GM19452 (cell line): ENCODE results near the gene USP6NL.
A peak's percentile ranks its signal among the peaks of the same experiment; 100 is the strongest.
"Not testable (repeated sequence)": the region's sequence is repeated elsewhere in the genome, so short reads cannot be mapped to it uniquely, and the experiment has no call there.

Experiments
- ATAC-seq: cut with Tn5 transposase; IDR thresholded peaks from one replicate; pipeline ENCODE4 v1.9.1; 2021; ENCODE audit not compliant: unreplicated experiment

USP6NL gene

DNA sequence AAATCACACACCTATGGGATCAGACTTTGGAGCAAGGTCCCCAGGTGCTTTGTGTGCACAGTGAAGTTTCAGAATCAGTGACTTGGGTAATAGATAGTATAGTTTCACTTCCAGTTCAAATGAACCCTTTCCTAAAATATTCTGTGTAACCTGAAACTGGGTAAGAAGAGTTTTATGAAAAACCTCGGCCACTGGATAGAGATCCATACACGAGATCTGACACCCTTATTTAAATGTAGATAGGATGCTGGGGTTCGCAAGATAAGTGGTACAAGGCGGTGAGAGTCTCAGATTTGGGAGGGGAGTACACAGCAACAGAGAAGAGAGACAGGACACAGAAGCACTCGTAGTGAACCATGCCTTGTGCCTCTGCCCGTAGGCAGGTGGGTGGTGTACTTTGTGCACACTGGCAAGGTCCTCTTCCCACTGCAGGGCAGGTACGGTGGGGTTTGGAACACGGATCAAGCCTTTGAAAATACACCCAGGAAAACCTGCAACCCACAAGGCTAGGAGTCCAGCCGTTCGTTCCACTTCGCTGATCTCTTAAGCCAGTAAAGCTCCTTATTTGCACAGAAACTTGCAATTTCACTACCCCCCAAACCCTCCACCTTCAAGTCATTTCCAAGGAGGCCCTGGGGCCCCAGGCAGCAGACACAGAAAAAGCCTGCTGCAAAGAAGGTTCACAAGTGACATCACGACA lies 162.8 kb downstream of the USP6NL start:
- peak; percentile 85 for ATAC-seq

DNA sequence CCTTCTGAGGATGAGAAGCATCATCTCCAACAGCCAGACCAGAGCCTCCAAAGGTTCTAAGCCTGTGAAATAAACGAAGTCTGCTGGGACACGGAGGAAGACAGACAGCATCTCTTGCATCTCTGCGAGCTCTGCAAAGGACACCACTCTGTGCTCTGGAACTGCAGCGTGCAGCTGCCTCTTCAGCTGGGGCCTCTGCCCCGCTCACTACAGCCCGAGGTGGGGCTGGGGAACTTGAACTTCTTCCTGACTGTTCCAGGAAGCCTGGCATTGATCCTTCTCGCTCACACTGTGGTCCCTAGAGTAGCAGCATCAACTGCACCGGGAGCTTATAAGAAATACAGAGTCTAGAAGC lies 163.3 kb downstream of the USP6NL start:
- ATAC-seq, result peak; percentile 63

GRCh38 chr10:11447586-11447985 lies 163.9 kb downstream of the USP6NL start:
- no peak for ATAC-seq

DNA sequence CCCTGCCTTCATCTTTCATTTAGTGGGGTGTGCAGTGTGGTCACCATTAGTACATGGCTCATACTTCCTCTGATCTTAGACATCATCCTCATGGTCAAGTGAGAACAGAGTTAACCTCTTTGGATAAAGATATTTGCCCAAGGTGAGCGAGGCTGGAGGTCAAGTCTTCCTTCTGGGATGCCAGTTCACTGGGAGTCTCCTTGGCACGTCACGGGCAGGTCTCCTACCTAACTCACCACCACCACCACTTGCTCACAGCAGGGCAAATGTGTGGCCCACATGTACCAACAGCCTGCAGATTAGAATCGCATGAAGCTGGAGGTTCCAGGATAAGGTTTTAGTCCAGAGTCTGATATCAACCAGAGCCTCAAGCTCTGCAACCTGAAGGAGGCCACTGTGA lies 164.6 kb downstream of the USP6NL start:
- ATAC-seq, result no peak

DNA sequence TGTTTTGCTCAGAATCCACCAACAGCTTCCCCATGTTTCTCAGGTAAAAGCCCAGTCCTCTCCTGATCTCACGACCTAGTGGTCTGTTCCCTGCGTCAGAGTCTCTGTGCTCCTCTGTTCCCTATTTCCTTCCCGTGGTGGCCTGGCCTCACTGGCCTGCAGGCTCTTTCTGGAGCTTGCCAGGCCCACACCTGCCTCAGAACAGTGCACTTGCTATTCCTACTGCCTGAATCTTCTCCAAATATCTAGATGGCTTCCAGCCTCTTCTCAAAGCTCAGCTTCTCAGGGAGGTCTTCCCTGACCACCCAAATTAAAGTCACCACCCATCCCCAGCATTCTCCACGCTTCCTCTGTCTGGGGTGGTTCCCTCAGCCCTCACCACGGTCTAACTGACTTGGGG lies 165.3 kb downstream of the USP6NL start:
- no peak for ATAC-seq

DNA sequence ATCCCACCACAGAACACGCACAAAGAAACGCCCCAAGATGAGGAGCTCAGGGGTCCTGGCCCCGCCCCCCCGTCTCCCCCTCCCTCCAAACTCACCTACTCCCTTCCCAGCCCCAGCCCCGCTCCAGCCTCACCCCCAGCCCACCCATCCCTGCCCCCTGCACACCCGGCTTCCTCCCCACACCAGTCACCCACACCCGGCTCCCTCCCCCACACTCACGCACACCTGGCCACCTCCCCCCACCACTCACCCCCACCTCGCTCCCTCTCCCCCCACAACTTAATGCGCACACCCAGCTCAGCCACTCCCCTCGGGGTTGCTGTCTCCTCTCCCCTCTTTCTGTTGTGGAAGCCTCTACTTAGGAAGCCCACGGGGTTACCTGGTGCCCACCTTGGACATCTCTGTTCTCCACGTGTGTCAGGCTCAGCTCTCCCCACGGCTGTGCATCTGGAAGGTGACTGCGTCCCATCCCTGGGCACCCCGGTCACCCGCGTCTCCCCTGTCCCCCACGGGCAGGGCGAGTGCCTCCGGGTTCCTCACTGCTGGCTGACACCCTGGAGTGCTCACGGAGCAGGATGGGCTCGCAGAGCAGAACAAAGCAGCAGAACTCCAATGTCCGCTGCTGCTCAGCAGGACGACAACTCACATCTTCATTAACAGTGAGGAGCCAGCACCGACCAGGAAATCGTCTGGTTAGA lies 166.8 kb downstream of the USP6NL start:
- no peak for ATAC-seq

DNA sequence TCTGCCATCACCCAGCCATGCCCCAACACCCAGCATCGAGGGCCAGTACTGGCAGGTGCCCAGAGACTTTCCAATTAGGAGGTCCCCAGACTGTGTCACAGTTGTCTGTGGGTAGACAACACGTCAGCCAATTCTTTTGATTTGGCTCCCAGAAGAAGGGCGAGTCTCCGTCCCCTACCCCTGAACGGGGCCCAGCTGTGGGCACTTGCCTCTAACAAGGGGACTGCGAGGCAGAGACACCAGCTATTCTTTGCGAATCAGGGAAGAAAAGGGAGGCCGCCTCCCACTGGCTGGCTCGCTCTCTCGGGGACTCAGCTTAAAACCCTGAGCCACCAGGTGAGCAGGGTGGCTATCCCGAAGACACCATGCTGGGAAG lies 167.3 kb downstream of the USP6NL start:
- ATAC-seq, result no peak

GRCh38 chr10:11443468-11444154 lies 167.8 kb downstream of the USP6NL start:
- no peak for ATAC-seq

- no peak for ATAC-seq
Observed at GRCh38 chr10:11442001-11442773, 169.3 kb downstream of the USP6NL start.

DNA sequence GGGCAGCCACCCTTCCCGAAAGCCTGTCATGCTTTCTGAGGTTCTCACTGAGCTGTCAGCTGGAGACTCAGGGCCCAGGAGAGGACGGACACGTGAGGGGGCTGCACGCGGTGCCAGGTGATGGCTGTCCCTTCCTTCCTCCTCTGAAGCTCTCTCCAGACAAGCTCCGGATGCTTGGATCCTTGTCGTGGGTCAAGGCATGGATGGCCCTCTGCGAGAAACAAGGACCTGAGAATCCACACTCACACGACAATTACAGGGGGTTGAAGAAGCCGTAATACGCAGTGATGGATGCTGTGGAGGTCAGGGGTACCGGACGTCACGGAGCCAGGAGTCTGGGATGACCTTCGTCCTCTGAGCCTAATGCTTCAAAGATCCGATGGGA lies 170.3 kb downstream of the USP6NL start:
- no peak for ATAC-seq

GRCh38 chr10:11440250-11441150 lies 170.9 kb downstream of the USP6NL start:
- ATAC-seq, result no peak

DNA sequence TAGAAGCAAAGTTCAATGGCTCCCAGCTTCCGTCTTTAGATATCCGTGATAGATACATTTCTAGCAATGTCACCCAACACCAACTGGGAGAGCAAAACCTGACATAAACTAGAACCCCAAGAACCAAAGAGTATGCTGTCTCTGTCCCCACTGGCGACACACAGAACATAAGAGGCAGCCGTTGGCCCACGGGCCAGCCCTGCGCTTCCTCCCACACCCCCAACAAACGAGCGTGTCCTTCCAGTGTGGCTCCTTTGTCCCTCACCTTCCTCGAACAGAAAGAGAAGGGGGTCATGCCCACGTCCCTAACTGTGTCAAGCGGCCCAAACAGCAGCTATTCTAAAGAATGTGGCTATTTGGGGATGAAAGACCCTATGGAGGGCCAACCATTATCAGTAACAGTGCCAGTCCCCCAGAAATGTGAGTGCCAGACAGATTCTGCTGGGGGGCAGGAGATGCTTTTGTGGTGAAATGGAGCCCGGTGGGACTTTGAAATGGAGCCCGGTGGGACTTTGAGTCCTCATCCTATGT lies 171.9 kb downstream of the USP6NL start:
- no peak for ATAC-seq

- ATAC-seq, result no peak
Observed at GRCh38 chr10:11437391-11438142, 173.9 kb downstream of the USP6NL start.

- not testable (repeated sequence) for ATAC-seq
Observed at GRCh38 chr10:11436445-11436844, 175.0 kb downstream of the USP6NL start.

- ATAC-seq, result no peak
Observed at GRCh38 chr10:11435581-11435981, 175.9 kb downstream of the USP6NL start.

DNA sequence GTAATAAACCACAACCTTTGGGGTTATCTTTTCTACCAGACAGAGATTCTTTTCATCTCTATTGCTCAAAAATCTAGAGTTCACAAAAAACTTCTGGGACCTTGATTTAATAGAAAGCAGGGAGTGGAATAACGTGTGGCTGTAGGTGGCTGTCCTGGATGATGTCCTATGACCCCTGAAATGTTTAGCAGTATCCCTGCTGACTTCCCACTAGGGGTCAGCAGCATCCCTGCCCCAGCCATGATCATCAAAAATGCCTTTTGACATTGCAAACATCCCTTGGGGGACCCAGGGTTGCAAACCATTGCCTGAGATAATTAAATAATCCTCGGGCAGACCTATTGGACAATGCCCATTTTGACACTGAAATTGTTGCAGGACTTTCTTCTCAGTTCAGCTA lies 177.1 kb downstream of the USP6NL start:
- ATAC-seq, result no peak

DNA sequence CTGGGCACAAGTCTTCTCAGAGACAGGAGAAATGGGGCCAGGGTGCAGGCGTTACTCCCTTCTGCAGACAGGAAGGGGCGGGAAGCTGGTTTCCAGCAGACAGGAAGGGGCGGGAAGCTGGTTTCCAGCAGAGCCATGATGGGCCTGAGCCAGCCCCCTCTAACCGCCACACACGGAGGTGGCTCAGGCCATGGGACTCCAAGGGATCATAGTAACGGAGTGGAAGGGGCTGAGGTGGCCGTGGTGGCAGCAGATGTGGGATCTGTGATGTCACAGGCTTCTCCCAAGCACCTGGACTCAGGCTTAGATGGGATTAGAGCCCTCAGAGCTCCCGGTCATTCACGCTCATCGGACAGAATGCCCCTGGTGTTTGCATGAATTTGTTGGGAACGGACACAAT lies 177.8 kb downstream of the USP6NL start:
- no peak for ATAC-seq

- ATAC-seq, result no peak
Observed at GRCh38 chr10:11431216-11431555, 180.3 kb downstream of the USP6NL start.

DNA sequence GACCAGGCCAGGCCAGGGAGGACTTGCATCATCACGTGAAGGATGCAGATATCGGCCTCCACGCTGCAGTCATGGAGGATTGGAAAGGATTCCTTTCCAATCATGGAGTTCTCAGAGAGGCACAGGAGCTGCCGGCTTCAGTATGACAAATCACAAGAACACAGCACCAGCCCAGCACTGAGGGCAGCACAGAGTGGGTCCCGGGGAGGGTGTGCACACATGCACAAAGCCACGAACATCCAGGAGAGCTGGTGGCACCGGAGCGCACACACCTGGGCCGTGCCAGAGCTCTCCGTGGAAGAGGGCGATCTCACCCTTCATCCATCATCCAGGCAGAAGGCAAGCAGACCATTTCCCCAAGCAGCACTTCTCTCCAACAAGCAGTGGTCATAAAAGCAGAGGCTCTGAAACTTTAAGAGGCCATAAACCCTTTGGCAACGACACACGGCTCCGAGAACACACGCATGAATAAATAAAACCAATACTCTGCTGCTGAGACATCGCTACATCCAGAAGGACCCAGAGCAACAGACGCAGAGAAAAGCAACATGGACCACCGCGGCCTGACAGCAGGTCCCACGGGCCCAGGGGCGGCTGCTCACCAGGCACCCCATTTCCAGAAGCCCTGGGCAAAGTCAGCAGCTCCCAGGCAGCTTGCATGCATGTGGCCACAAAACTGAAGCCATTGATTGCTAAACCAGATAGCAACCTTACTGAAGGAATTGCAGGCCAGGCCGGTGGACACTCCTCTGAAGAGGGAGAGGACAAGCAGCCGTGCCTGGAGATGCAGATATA lies 180.8 kb downstream of the USP6NL start:
- no peak for ATAC-seq
